Liver (tissue), 9 donors: ENCODE measurements around the gene ZBTB21. TPM values are rescaled to one million over a fixed set of nuclear protein-coding genes. Genes with fewer than 3 reads are reported as not detected.

Experiments used
- DNase-seq: peaks from one replicate; pipeline ENCODE4 v3.0.0-alpha.2; 2017; ENCODE audit warnings: low spot score
- H3K27ac ChIP-seq, 2 donors: one replicate each; pipeline ENCODE4 v1.7.0; 2013; ENCODE audit warnings: inconsistent platforms in 2 of 2, low read length in 2 of 2, control low read depth in 1 of 2, low read depth in 1 of 2, mild to moderate bottlenecking in 1 of 2
- H3K27me3 ChIP-seq, 4 donors: one replicate each; pipeline versions ENCODE4 v1.6.1 to v1.7.0; 2013; ENCODE audit warnings: low read length in 3 of 4, inconsistent platforms in 1 of 4, mild to moderate bottlenecking in 1 of 4, moderate library complexity in 1 of 4; ENCODE audit not compliant: control insufficient read depth in 4 of 4, insufficient read depth in 4 of 4
- H3K36me3 ChIP-seq, 4 donors: one replicate each; pipeline versions ENCODE4 v1.6.1 to v1.7.0; 2013; ENCODE audit warnings: low read length in 3 of 4, mild to moderate bottlenecking in 3 of 4, low read depth in 1 of 4, moderate library complexity in 1 of 4; ENCODE audit not compliant: control insufficient read depth in 4 of 4, insufficient read depth in 3 of 4
- H3K4me1 ChIP-seq, 4 donors: one replicate each; pipeline versions ENCODE4 v1.6.1 to v1.7.0; 2013; ENCODE audit warnings: low read length in 3 of 4, mild to moderate bottlenecking in 3 of 4, moderate library complexity in 1 of 4; ENCODE audit not compliant: control insufficient read depth in 4 of 4, insufficient read depth in 4 of 4
- H3K4me3 ChIP-seq, 3 donors: one replicate each; pipeline versions ENCODE4 v1.6.1 to v1.7.0; 2013; ENCODE audit warnings: low read length in 3 of 3, control low read depth in 1 of 3, low read depth in 1 of 3, mild to moderate bottlenecking in 1 of 3
- H3K9ac ChIP-seq, 2 donors: one replicate each; pipeline ENCODE4 v1.7.0; 2013; ENCODE audit warnings: low read length in 2 of 2, mild to moderate bottlenecking in 2 of 2, moderate library complexity in 2 of 2, control low read depth in 1 of 2, low read depth in 1 of 2
- H3K9me3 ChIP-seq, 4 donors: one replicate each; pipeline versions ENCODE4 v1.6.1 to v1.7.0; 2013; ENCODE audit warnings: low read length in 3 of 4; ENCODE audit not compliant: control insufficient read depth in 4 of 4
- EGR1 ChIP-seq, 2 donors: IDR thresholded peaks; 2 replicates each; pipeline ENCODE4 v1.6.1; 2016 to 2018; ENCODE audit warnings: antibody characterized with exemption in 2 of 2, low read depth in 2 of 2
- FOXA1 ChIP-seq: IDR thresholded peaks from 2 replicates; pipeline ENCODE4 v1.6.1; 2016; ENCODE audit warnings: antibody characterized with exemption
- FOXA2 ChIP-seq: IDR thresholded peaks from 2 replicates; pipeline ENCODE4 v1.6.1; 2016; ENCODE audit warnings: antibody characterized with exemption
- GABPA ChIP-seq, 2 donors: IDR thresholded peaks in 1 of 2; conservative IDR thresholded peaks in 1 of 2; 2 replicates each; pipeline ENCODE4 v1.6.1; 2016; ENCODE audit warnings: antibody characterized with exemption in 2 of 2, mild to moderate bottlenecking in 1 of 2, moderate library complexity in 1 of 2
- HNF4A ChIP-seq, 2 donors: conservative IDR thresholded peaks; 2 replicates each; pipeline ENCODE4 v1.6.1; 2016; ENCODE audit warnings: antibody characterized with exemption in 2 of 2, mild to moderate bottlenecking in 2 of 2
- HNF4G ChIP-seq: IDR thresholded peaks from 2 replicates; pipeline ENCODE4 v1.6.1; 2016; ENCODE audit warnings: antibody characterized with exemption
- NR2F2 ChIP-seq: IDR thresholded peaks from 2 replicates; pipeline ENCODE4 v1.6.1; 2016; ENCODE audit warnings: antibody characterized with exemption
- RAD21 ChIP-seq, 2 donors: IDR thresholded peaks; 2 replicates each; pipeline ENCODE4 v1.6.1; 2016; ENCODE audit warnings: antibody characterized with exemption in 2 of 2, mild to moderate bottlenecking in 2 of 2
- RXRA ChIP-seq, 2 donors: IDR thresholded peaks; 2 replicates each; pipeline ENCODE4 v1.6.1; 2017 to 2018; ENCODE audit warnings: antibody characterized with exemption in 2 of 2, mild to moderate bottlenecking in 1 of 2
- SP1 ChIP-seq: IDR thresholded peaks from 2 replicates; pipeline ENCODE4 v1.6.1; 2018; ENCODE audit warnings: antibody characterized with exemption, mild to moderate bottlenecking
- TAF1 ChIP-seq: conservative IDR thresholded peaks from 2 replicates; pipeline ENCODE4 v1.6.1; 2016; ENCODE audit warnings: antibody characterized with exemption, mild to moderate bottlenecking
- YY1 ChIP-seq: IDR thresholded peaks from 2 replicates; pipeline ENCODE4 v1.6.1; 2016; ENCODE audit warnings: antibody characterized with exemption, mild to moderate bottlenecking
- ZBTB33 ChIP-seq: IDR thresholded peaks from 2 replicates; pipeline ENCODE4 v1.6.1; 2016; ENCODE audit warnings: antibody characterized with exemption
- WGBS: extraction: QIAGEN DNeasy Blood & Tissue Kit; methylation state at CpG from one replicate; pipeline ENCODE4 v1.1.7; 2013; 5-methylcytosine and 5-hydroxymethylcytosine counted together
- polyA plus RNA-seq, 2 donors: library from polyadenylated mRNA; stranded (reverse) in 1 of 2; unstranded in 1 of 2; fragments of 200-250 nt in 1 of 2; fragments of >200 nt in 1 of 2; fragmentation: Nextera tagmentation in 1 of 2; extraction: Ambion mirVana in 1 of 2; gene quantifications; one replicate each; pipeline versions ENCODE4 v1.2.1 to v1.2.3, GENCODE V29; 2013 to 2015
- total RNA-seq, 2 donors: library from RNA; depleted of rRNA; stranded (reverse); fragments of >200 nt; gene quantifications; one replicate each; pipeline ENCODE4 v1.2.3, GENCODE V29; 2014
- TF ChIP-seq, protein P1 (sequence below): fragments of 150-350 bp; IDR thresholded peaks from 2 replicates; pipeline ENCODE4 v1.5.1; 2017; ENCODE audit warnings: improper control_type of control experiment, low read depth, low read length; ENCODE audit not compliant: missing input control
- TF ChIP-seq, protein P2 (sequence below): IDR thresholded peaks from 2 replicates; pipeline ENCODE4 v1.6.1; 2016; ENCODE audit warnings: antibody characterized with exemption
- TF ChIP-seq, protein P3 (sequence below): IDR thresholded peaks from 2 replicates; pipeline ENCODE4 v1.6.1; 2016; ENCODE audit warnings: antibody characterized with exemption, mild to moderate bottlenecking
- donor health status: healthy.
- donor health status: healthy.
- donor health status: healthy.
- donor health status: healthy.
- donor health status: healthy.

ZBTB21 gene
- total and polyA plus RNA-seq, 4 donors = 3.1 to 14.1 (median 4.0) TPM

DNA sequence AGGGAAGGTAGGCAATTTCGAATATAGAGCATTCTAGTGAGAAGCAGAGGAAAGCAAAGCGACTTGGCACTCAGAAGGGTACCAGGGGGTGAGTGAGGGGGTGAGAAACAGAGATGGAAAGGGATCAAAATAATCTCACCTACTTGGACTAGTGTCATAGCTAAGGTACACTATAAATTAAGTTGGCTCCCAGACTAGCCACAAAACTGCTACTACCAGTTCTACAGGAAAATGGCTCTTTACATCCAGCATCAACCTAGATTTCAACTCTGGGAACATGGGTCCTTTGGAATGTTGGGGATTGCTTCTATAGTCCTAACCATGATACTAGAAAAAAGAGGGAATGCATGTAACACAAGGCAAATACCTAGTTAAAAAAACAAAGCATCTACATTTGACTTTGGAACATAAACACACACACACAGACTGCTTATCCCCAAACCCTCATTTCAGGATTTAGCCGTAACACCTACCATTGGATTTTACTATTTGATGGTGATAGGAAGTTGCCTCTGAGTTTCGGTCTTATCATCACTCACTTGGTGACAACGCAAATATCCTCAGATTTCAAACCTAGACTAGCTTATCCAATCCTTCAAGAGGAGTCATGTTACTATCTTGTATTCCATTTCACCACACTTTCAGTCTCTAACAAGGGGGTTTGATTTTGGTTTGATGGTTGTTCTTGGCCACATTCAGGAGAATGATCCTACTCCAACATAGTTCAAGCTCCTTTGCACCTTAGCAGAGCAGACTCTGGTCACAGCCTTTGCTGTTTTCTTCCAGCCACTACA, 5.6 kb downstream of the ZBTB21 start:
- H3K9ac ChIP-seq = no peak overlapping the region
- TF ChIP-seq YY1 (no peak), FOXA2 (no peak), SP1 (no peak), GABPA (IDR thresholded peaks at IDR 0.05 in 1 of 2, conservative IDR thresholded peaks at IDR 0.05 in 1 of 2) (no peak), RXRA (IDR thresholded peaks at IDR 0.05) (no peak), EGR1 (IDR thresholded peaks at IDR 0.05; ENCODE audit: low read depth in 2 of 2) (no peak), HNF4A (conservative IDR thresholded peaks at IDR 0.05) (no peak), NR2F2 (no peak)
- TF ChIP-seq, protein P1, sequence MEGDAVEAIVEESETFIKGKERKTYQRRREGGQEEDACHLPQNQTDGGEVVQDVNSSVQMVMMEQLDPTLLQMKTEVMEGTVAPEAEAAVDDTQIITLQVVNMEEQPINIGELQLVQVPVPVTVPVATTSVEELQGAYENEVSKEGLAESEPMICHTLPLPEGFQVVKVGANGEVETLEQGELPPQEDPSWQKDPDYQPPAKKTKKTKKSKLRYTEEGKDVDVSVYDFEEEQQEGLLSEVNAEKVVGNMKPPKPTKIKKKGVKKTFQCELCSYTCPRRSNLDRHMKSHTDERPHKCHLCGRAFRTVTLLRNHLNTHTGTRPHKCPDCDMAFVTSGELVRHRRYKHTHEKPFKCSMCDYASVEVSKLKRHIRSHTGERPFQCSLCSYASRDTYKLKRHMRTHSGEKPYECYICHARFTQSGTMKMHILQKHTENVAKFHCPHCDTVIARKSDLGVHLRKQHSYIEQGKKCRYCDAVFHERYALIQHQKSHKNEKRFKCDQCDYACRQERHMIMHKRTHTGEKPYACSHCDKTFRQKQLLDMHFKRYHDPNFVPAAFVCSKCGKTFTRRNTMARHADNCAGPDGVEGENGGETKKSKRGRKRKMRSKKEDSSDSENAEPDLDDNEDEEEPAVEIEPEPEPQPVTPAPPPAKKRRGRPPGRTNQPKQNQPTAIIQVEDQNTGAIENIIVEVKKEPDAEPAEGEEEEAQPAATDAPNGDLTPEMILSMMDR = no peak
- H3K9me3 ChIP-seq = no peaks in the 10 kb centered on the region
- 97% methylated on average over 5 of the region's 5 CpGs for WGBS
- no peak overlapping the region for H3K4me3 ChIP-seq
- H3K4me1 ChIP-seq = peaks cover 0 to 8% (median 0%) of the 10 kb centered on the region in 4 donors
- no peak overlapping the region for H3K27ac ChIP-seq
- no peak for DNase-seq
- H3K27me3 ChIP-seq = no peaks in the 10 kb centered on the region
- peaks cover 6 to 18% (median 13%) of the 10 kb centered on the region in 4 donors for H3K36me3 ChIP-seq

DNA sequence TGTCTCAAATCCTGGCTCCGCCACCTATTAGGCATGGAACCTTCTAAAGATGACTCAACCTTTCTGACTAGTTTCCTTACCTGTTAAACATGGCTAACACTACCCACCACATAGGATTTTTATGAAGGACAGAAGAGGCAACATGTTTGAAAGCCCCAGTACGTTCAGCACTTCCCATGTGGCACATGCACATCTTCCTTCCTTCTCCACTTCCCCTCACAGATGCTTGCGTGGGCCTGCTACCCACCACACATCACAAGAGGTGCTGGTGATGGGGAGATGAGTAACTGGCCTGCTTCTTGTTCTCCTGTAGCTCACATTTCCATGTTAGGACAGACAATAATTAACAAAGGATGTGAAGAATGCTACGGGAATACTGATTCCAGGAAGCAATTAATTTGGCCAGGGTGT, 7.1 kb downstream of the ZBTB21 start:
- H3K4me3 ChIP-seq = no peak overlapping the region
- H3K36me3 ChIP-seq = peaks cover 3 to 18% (median 13%) of the 10 kb centered on the region in 4 donors
- no peaks in the 10 kb centered on the region for H3K4me1 ChIP-seq
- no peak for DNase-seq
- no peak overlapping the region for H3K9ac ChIP-seq
- H3K9me3 ChIP-seq = no peaks in the 10 kb centered on the region
- no peak overlapping the region for H3K27ac ChIP-seq
- WGBS = 83% methylated on average over 4 of the region's 4 CpGs
- TF ChIP-seq NR2F2 (no peak), YY1 (no peak), RXRA (IDR thresholded peaks at IDR 0.05) (no peak), HNF4G (no peak), HNF4A (conservative IDR thresholded peaks at IDR 0.05) (no peak), FOXA2 (no peak), ZBTB33 (no peak), TAF1 (no peak), FOXA1 (no peak), RAD21 (IDR thresholded peaks at IDR 0.05) (no peak), EGR1 (IDR thresholded peaks at IDR 0.05; ENCODE audit: low read depth in 2 of 2) (no peak), GABPA (IDR thresholded peaks at IDR 0.05 in 1 of 2, conservative IDR thresholded peaks at IDR 0.05 in 1 of 2) (no peak), SP1 (no peak)
- TF ChIP-seq, protein P2, sequence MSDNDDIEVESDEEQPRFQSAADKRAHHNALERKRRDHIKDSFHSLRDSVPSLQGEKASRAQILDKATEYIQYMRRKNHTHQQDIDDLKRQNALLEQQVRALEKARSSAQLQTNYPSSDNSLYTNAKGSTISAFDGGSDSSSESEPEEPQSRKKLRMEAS = no peak
- TF ChIP-seq, protein P3, sequence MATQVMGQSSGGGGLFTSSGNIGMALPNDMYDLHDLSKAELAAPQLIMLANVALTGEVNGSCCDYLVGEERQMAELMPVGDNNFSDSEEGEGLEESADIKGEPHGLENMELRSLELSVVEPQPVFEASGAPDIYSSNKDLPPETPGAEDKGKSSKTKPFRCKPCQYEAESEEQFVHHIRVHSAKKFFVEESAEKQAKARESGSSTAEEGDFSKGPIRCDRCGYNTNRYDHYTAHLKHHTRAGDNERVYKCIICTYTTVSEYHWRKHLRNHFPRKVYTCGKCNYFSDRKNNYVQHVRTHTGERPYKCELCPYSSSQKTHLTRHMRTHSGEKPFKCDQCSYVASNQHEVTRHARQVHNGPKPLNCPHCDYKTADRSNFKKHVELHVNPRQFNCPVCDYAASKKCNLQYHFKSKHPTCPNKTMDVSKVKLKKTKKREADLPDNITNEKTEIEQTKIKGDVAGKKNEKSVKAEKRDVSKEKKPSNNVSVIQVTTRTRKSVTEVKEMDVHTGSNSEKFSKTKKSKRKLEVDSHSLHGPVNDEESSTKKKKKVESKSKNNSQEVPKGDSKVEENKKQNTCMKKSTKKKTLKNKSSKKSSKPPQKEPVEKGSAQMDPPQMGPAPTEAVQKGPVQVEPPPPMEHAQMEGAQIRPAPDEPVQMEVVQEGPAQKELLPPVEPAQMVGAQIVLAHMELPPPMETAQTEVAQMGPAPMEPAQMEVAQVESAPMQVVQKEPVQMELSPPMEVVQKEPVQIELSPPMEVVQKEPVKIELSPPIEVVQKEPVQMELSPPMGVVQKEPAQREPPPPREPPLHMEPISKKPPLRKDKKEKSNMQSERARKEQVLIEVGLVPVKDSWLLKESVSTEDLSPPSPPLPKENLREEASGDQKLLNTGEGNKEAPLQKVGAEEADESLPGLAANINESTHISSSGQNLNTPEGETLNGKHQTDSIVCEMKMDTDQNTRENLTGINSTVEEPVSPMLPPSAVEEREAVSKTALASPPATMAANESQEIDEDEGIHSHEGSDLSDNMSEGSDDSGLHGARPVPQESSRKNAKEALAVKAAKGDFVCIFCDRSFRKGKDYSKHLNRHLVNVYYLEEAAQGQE = no peak
- TF ChIP-seq, protein P1 = no peak
- H3K27me3 ChIP-seq = no peaks in the 10 kb centered on the region
